Effector memory CD8-positive, alpha-beta T cell (primary cell): ENCODE measurements around the gene LAMA3.
A peak's percentile ranks its signal among the peaks of the same experiment; 100 is the strongest.

ENCODE experiments used
- ATAC-seq: fragments of 150-1000 bp; cut with Tn5 transposase; replicated peaks from 2 replicates; pipeline ENCODE4 v1.10.0; 2021; ENCODE audit warnings: mild to moderate bottlenecking, moderate library complexity
- DNase-seq, 3 experiments: peaks; one replicate each; pipeline ENCODE4 v3.0.0; 2021
- H3K27ac Mint-ChIP-seq, 2 donors: one replicate each; pipeline ENCODE4 v1.8.0; 2022; ENCODE audit warnings: mild to moderate bottlenecking in 2 of 2, mixed read lengths in 2 of 2, moderate library complexity in 2 of 2
- H3K27me3 Mint-ChIP-seq, 2 donors: one replicate each; pipeline ENCODE4 v1.8.0; 2022; ENCODE audit warnings: mixed read lengths in 2 of 2
- H3K36me3 Mint-ChIP-seq: one replicate; pipeline ENCODE4 v1.8.0; 2022; ENCODE audit warnings: mild to moderate bottlenecking, moderate library complexity, mixed read lengths; ENCODE audit not compliant: insufficient read depth
- H3K4me1 Mint-ChIP-seq, 2 donors: one replicate each; pipeline ENCODE4 v1.8.0; 2022; ENCODE audit warnings: low read depth in 2 of 2, mixed read lengths in 2 of 2
- H3K4me3 Mint-ChIP-seq, 2 donors: one replicate each; pipeline ENCODE4 v1.8.0; 2022; ENCODE audit warnings: mild to moderate bottlenecking in 2 of 2, mixed read lengths in 2 of 2, moderate library complexity in 2 of 2
- H3K9me3 Mint-ChIP-seq, 2 donors: one replicate each; pipeline ENCODE4 v1.8.0; 2022; ENCODE audit warnings: mixed read lengths in 2 of 2

The LAMA3 gene

DNA sequence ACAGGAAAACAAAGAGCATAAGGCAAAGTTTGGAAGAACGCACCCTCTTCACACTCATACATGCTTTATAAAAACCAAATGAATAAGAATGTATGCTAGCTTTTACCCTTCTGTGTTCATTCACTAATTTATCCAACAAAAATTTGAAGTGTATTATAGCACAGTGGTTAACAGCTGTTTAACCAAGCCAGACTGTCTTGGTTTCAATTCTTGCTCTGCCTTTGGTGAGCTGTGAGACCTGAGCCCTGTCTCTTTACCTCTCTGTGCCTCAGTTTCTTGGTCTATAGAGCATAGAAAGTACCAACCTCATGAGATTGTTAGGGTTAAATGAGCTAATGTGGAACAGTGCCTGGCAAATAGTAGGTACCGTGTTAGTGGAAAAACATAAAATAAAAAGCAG is 220.8 kb downstream of the LAMA3 start:
- DNase-seq: no peak
- ATAC-seq: no peak
- peaks cover 3% of the 10 kb centered on the region for H3K36me3 Mint-ChIP-seq
- H3K27me3 Mint-ChIP-seq: no peaks in the 10 kb centered on the region
- H3K4me3 Mint-ChIP-seq: no peak overlapping the region
- no peaks in the 10 kb centered on the region for H3K4me1 Mint-ChIP-seq
- H3K27ac Mint-ChIP-seq: no peak overlapping the region
- H3K9me3 Mint-ChIP-seq: no peaks in the 10 kb centered on the region

DNA sequence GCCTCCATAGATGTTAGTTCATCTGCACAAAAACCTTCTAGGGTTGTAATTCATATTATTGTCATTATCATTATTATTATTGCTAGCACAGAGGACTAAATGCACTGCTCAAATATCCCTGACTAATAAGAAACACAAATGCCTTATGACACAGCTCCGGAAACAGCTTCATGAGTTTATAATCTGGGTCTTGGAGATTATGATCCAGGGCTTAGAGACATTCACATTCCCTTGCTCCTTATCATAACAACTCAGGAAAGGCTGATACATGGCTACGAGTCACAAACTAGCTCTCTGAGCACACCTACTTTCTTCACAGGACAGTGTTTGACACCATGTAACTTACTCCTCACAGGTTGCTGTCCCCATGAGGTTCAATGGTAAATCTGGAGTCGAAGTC is 223.1 kb downstream of the LAMA3 start:
- Mint-ChIP-seq H3K27ac (no peak overlapping the region), H3K9me3 (no peaks in the 10 kb centered on the region), H3K4me3 (no peak overlapping the region), H3K36me3 (peaks cover 3% of the 10 kb centered on the region), H3K27me3 (no peaks in the 10 kb centered on the region), H3K4me1 (no peaks in the 10 kb centered on the region)
- DNase-seq: no peak
- ATAC-seq: no peak

DNA sequence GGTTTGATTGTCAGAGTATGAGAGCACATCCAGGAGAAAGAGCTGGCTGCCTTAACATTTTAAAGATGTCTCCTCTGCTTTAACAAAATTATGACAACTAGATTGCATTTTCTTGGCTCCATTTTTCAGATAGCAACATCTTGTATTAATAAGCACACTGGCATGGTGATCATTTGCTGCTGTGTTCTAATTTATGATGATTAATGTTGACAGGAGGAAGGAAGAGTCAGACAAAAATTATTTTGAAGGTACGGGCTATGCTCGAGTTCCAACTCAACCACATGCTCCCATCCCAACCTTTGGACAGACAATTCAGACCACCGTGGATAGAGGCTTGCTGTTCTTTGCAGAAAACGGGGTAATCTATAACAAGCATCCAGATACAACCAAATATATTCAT is 227.1 kb downstream of the LAMA3 start:
- H3K36me3 Mint-ChIP-seq: no peaks in the 10 kb centered on the region

DNA sequence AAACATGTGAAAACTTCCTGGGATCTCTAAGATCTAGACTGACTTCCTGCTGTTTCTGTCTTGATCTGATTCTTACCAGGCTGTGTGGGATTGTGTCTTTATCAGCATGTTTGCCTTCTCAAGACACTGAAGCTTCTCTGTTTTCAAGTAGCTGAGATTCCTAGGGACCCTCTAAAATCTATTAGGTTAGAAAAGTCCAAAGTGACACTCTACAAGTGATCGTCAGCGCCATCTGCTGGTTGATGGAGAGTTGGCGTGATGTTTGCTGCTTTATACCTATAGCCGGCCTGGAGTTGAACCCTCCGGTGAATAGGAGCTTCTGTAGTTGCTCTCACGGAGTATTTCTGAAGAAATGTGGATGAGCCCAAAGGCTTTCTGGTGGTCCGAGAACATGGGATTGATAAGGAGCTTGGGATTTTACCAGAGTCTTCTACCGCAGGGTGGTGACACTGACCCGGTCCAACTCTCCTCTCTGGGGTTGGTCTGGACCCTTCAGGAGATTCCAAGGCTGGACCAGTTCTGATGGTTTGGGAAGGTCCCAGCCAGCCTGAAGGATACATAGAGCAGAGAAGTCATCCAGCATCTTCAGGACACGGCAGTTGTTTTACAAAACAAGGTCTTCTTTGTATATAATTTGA is 229.3 kb downstream of the LAMA3 start:
- DNase-seq: peak; percentile 77 to 82 (median 79)
- H3K4me3 Mint-ChIP-seq: no peak overlapping the region
- peaks cover 15 to 23% of the 10 kb centered on the region in 2 donors for H3K4me1 Mint-ChIP-seq
- no peaks in the 10 kb centered on the region for H3K36me3 Mint-ChIP-seq
- peak; percentile 81 for ATAC-seq
- H3K27ac Mint-ChIP-seq: peak overlapping the region; percentile 36 to 57
- H3K9me3 Mint-ChIP-seq: no peaks in the 10 kb centered on the region
- peaks cover 0 to 11% of the 10 kb centered on the region in 2 donors for H3K27me3 Mint-ChIP-seq

More for the DNA sequence above, 227.1 kb downstream of the LAMA3 start:
- Mint-ChIP-seq H3K4me3 (no peak overlapping the region), H3K9me3 (no peaks in the 10 kb centered on the region), H3K27ac (no peak overlapping the region), H3K4me1 (peaks cover 11 to 19% of the 10 kb centered on the region in 2 donors), H3K27me3 (peaks cover 0 to 11% of the 10 kb centered on the region in 2 donors)
- no peak for ATAC-seq
- DNase-seq: no peak

DNA sequence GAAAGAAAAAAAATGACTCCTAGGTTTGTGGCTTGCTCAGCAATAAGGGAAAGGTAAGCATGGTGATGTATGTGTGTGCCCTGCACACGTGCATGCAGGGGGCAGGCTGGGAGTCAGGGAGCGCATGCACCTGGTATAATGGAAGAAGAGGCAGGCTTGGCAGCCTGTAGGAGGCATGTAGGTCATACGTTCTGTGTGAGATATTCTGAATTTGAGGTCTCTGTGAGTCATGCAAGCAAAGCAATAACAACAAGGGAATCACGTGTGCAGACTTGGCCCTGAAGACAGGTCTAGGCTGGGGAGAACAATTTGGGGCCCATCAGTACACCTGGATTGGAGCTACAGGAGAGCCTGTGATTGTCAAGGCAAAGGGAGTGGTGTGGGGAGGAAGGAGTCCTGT is 230.8 kb downstream of the LAMA3 start:
- DNase-seq (no peak), ATAC-seq (peak; percentile 84)
- H3K4me3 Mint-ChIP-seq: no peak overlapping the region
- peaks cover 15 to 23% of the 10 kb centered on the region in 2 donors for H3K4me1 Mint-ChIP-seq
- no peaks in the 10 kb centered on the region for H3K9me3 Mint-ChIP-seq
- H3K36me3 Mint-ChIP-seq: no peaks in the 10 kb centered on the region
- H3K27ac Mint-ChIP-seq: peak overlapping the region; percentile 4 to 35
- H3K27me3 Mint-ChIP-seq: peaks cover 0 to 11% of the 10 kb centered on the region in 2 donors

DNA sequence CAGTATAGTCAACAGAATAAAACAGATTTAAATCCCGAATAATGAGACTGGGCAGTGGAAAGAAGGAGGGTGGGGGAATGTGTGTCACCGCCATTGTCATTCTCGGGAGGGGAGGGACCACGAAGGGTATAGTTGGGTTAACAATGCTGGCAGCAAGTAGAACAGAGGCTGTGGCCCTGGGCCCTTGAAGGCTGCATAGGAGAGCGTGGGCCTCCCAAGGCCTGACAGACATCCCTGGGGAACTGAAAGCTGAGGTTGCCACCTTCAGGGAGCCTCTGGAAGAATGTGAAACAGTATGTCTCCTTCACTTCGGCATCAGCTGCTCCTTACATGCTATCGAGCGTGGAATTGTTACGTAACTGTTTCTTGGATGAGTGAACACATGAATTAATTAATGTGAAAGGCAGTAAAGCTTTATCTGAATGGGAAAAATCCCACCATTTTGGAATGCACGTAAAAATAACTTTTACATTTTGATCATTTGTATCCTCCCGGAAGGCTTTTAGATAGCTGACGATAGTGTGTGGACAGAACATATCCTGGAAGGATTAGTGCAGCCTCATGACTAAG is 232.5 kb downstream of the LAMA3 start:
- ATAC-seq (no peak), DNase-seq (no peak)
- H3K27me3 Mint-ChIP-seq: peaks cover 0 to 11% of the 10 kb centered on the region in 2 donors
- no peaks in the 10 kb centered on the region for H3K36me3 Mint-ChIP-seq
- H3K9me3 Mint-ChIP-seq: no peaks in the 10 kb centered on the region
- peaks cover 15 to 23% of the 10 kb centered on the region in 2 donors for H3K4me1 Mint-ChIP-seq
- H3K4me3 Mint-ChIP-seq: no peak overlapping the region
- no peak overlapping the region for H3K27ac Mint-ChIP-seq

DNA sequence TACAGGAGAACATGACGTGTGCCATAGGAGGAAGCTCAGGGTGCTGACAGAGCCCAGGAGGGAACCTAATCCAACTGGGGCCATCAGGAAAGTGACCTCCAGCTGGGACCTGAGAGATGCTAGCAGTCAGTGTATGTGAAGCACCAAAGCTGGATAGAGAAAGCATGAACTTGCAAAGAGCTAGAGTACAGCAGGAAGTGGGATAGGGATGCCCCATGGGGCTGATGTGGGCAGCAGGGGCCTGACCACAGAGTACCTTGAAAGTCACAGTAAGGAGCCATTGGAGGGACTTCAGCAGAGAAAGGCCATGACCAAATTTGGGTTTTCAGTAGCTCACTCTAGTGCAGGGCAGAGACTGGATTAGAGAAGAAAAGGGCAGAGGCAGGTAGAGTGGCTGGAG is 233.7 kb downstream of the LAMA3 start:
- peaks cover 0 to 11% of the 10 kb centered on the region in 2 donors for H3K27me3 Mint-ChIP-seq
- no peak overlapping the region for H3K27ac Mint-ChIP-seq
- H3K9me3 Mint-ChIP-seq: no peaks in the 10 kb centered on the region
- H3K4me1 Mint-ChIP-seq: peaks cover 16 to 22% of the 10 kb centered on the region in 2 donors
- no peak for DNase-seq
- no peaks in the 10 kb centered on the region for H3K36me3 Mint-ChIP-seq
- no peak for ATAC-seq
- H3K4me3 Mint-ChIP-seq: no peak overlapping the region

DNA sequence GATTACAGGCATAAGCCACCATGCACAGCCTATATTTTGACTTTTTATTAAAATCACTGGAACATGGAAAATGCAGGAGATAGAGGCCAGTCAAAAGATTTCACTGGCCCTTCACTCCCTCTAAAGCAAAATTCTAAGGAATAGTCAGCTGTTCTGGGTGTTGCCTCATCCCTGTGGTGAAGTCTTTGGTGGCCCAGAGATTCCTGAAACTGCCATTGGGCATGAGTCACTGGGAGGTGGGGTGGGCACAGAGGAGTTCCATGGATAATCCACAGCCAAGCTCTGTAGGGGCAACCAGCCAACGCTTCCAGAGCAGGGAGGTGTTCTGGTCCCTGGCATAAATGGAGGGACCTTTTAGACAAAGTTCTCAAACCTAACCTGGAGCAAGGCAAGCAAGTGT is 235.6 kb downstream of the LAMA3 start:
- DNase-seq: no peak
- Mint-ChIP-seq H3K4me3 (no peak overlapping the region), H3K36me3 (no peaks in the 10 kb centered on the region), H3K27ac (no peak overlapping the region), H3K27me3 (peaks cover 0 to 4% of the 10 kb centered on the region in 2 donors), H3K4me1 (peaks cover 23 to 25% of the 10 kb centered on the region in 2 donors), H3K9me3 (no peaks in the 10 kb centered on the region)
- ATAC-seq: no peak

DNA sequence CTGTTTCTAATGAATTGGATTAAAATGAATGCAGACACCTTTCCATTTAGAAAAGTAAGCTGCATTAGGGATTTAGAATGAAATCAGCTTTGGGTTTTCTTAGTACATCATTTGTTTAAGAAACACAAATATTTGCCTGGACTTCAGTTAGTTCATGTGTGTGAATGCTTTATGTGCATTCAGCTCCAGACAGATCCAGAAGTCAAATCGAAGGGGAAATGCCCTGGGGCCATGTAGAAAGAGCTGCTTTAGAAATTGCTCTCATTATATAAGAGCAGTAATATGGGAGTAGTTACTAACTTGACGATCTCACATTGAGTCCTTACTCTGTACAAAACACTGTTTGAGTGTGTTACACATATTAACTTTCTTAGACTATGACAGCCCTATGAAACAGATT is 237.3 kb downstream of the LAMA3 start:
- no peak overlapping the region for H3K27ac Mint-ChIP-seq
- H3K4me3 Mint-ChIP-seq: no peak overlapping the region
- DNase-seq: no peak
- H3K9me3 Mint-ChIP-seq: no peaks in the 10 kb centered on the region
- no peak for ATAC-seq
- no peaks in the 10 kb centered on the region for H3K36me3 Mint-ChIP-seq
- H3K27me3 Mint-ChIP-seq: no peaks in the 10 kb centered on the region
- H3K4me1 Mint-ChIP-seq: peaks cover 22 to 24% of the 10 kb centered on the region in 2 donors

DNA sequence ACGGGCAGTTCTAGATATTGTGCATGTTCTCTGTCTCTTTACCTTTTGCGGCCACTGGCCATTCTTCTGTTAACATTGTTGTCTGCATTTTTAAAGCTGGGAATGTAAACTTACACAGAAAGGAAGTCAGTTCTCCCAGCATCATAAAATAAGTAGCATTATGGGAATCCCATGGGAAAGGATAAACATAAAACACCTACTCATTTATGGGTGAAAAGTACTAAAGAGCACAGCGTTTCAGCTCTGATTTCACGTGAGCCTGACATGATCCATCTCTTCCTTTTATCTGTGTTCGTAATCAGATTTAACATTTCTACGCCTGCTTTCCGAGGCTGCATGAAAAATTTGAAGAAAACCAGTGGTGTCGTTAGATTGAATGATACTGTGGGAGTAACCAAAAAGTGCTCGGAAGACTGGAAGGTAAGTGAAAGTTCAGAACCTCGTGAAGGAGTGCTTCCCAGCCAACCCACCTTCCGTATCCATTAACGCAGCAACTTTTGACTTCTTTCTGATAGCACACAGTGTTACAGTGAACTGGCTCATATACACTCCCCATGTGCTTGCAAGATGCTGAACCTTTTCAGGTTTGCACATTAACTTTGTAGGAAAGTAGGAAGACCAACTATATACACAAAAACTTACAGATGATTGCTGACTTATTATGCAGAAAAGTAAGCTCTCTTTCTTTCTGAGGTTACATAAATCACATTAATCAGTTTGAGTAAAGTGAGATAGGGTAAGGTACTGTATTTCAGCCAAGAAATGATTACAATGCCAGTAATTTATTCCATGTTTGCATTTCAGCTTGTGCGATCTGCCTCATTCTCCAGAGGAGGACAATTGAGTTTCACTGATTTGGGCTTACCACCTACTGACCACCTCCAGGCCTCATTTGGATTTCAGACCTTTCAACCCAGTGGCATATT is 238.8 kb downstream of the LAMA3 start:
- peak overlapping the region in 1 of 2 donors; percentile 84 for H3K27ac Mint-ChIP-seq
- H3K4me3 Mint-ChIP-seq: no peak overlapping the region
- H3K27me3 Mint-ChIP-seq: no peaks in the 10 kb centered on the region
- H3K9me3 Mint-ChIP-seq: no peaks in the 10 kb centered on the region
- H3K36me3 Mint-ChIP-seq: no peaks in the 10 kb centered on the region
- no peak for DNase-seq
- ATAC-seq: no peak
- H3K4me1 Mint-ChIP-seq: peaks cover 17 to 20% of the 10 kb centered on the region in 2 donors

DNA sequence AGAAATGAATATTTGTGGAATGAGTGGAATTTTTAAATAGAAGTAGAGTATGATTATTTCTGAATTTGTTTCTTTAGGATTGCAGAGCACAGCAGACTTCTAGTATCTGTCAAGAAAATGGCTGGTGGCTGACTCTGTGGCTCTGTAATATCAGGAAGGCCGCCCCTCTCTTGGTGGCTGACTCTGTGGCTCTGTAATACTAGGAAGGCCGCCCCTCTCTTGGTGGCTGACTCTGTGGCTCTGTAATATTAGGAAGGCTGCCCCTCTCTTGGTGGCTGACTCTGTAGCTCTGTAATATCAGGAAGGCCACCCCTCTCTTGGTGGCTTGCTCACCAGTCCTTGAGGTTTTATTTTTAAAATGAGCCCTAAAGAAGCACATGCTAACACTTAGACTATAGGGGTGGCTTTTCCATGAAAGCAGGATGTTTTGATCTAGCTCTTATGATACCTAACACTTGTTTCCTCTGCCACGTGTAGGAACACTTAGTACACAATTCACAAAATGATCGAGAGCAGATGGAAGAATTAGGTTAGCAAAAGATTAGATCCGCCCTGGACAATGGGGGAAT is 240.2 kb downstream of the LAMA3 start:
- Mint-ChIP-seq H3K36me3 (no peaks in the 10 kb centered on the region), H3K27me3 (no peaks in the 10 kb centered on the region), H3K9me3 (no peaks in the 10 kb centered on the region), H3K4me1 (peaks cover 20 to 21% of the 10 kb centered on the region in 2 donors), H3K27ac (peak overlapping the region; percentile 84 to 88), H3K4me3 (peak overlapping the region in 1 of 2 donors; percentile 30)
- DNase-seq (no peak), ATAC-seq (peak; percentile 73)

DNA sequence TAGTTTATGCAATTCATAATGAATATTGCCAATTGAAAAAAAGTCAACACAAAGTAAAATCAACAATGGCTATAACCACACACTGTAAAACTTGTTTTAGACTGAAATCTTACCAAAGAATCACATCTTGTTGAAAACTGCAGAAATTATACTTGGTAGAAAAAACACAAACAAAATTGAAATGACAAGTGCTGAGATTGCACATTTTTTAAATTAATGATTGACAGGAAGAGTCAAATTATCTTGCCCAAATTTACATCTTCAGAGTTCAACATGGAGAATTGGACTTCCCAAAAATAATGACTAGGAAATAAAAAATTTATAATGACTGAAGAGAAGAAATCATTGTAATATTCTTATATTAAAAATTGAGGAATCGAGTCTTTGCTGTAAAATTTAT is 240.7 kb downstream of the LAMA3 start:
- Mint-ChIP-seq H3K27me3 (no peaks in the 10 kb centered on the region), H3K36me3 (no peaks in the 10 kb centered on the region), H3K9me3 (no peaks in the 10 kb centered on the region), H3K4me3 (peak overlapping the region in 1 of 2 donors; percentile 30), H3K27ac (peak overlapping the region; percentile 84 to 88), H3K4me1 (peaks cover 23 to 24% of the 10 kb centered on the region in 2 donors)
- ATAC-seq: no peak
- DNase-seq: no peak

DNA sequence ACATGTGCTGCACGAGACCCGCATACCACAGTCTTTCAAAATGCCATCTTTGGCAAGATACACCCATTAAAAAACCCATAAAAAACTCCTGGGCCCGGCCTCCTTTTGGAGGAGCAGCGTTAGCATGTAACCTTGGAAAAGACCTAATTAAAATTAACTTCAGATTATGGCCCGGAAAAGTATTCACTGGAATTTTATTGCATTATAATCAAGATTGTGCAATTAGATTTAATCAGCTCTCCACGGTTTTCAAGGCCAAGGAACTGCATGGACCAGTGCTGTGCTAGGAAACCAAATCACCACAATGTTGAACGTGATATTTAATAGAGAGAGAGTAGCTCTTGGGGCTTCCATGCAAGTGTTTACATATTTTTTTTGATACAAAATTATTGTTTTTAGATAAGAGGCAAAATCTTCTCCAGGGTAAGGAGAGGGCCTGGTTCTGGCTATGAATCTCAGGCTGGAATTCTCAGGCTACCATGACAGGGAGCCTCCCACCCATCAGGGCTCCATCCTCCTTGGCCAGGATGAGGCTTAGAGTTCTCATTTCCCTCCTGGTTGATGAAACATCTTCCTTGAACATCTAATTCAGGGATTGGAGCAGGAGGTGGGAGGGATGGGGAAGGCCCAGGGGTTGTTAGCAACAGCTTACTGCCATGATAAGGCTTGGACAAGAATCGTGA is 243.3 kb downstream of the LAMA3 start:
- Mint-ChIP-seq H3K36me3 (no peaks in the 10 kb centered on the region), H3K27ac (no peak overlapping the region), H3K27me3 (no peaks in the 10 kb centered on the region), H3K4me1 (peaks cover 44 to 46% of the 10 kb centered on the region in 2 donors), H3K9me3 (no peaks in the 10 kb centered on the region), H3K4me3 (no peak overlapping the region)
- no peak for ATAC-seq
- DNase-seq: no peak
